Naive B cell (primary cell): Measurements from ENCODE around the gene GJA1. TPM values are rescaled to one million over a fixed set of nuclear protein-coding genes. Genes with fewer than 3 reads are reported as not detected.
A peak's percentile ranks its signal among the peaks of the same experiment; 100 is the strongest.
"Not testable (repeated sequence)": the region's sequence is repeated elsewhere in the genome, so short reads cannot be mapped to it uniquely, and the experiment has no call there.

Experiments
- ATAC-seq, 2 donors: fragments of 150-1000 bp; cut with Tn5 transposase; 2 replicates each; pipeline ENCODE4 v1.10.0; 2021; ENCODE audit warnings: low read depth in 2 of 2, mild to moderate bottlenecking in 2 of 2, moderate library complexity in 2 of 2
- DNase-seq: peaks from one replicate; pipeline ENCODE4 v3.0.0; 2022
- H3K27ac Mint-ChIP-seq, 6 donors: one replicate each; pipeline ENCODE4 v1.8.0; 2020 to 2022; ENCODE audit warnings: mild to moderate bottlenecking in 6 of 6, mixed read lengths in 6 of 6, moderate library complexity in 5 of 6, inconsistent platforms in 2 of 6
- H3K27me3 Mint-ChIP-seq, 3 donors: one replicate each; pipeline ENCODE4 v1.8.0; 2021 to 2022; ENCODE audit warnings: mixed read lengths in 3 of 3, mild to moderate bottlenecking in 1 of 3
- H3K36me3 Mint-ChIP-seq, 2 donors: one replicate each; pipeline ENCODE4 v1.8.0; 2020 to 2022; ENCODE audit warnings: mixed read lengths in 2 of 2, inconsistent platforms in 1 of 2, mild to moderate bottlenecking in 1 of 2
- H3K4me1 Mint-ChIP-seq, 3 donors: one replicate each; pipeline ENCODE4 v1.8.0; 2020 to 2022; ENCODE audit warnings: mixed read lengths in 3 of 3, inconsistent platforms in 1 of 3, mild to moderate bottlenecking in 1 of 3, moderate library complexity in 1 of 3
- H3K4me3 Mint-ChIP-seq, 8 donors: one replicate each; pipeline ENCODE4 v1.8.0; 2020 to 2022; ENCODE audit warnings: mild to moderate bottlenecking in 8 of 8, mixed read lengths in 8 of 8, moderate library complexity in 8 of 8, inconsistent platforms in 2 of 8
- H3K9me3 Mint-ChIP-seq, 7 donors: one replicate each; pipeline ENCODE4 v1.8.0; 2020 to 2022; ENCODE audit warnings: mixed read lengths in 7 of 7, mild to moderate bottlenecking in 5 of 7, inconsistent platforms in 2 of 7, moderate library complexity in 1 of 7
- polyA plus RNA-seq, 6 donors: library from polyadenylated mRNA; unstranded; fragments of 300-500 nt; fragmentation: Illumina TruSeq; gene quantifications; one replicate each; pipeline ENCODE4 v1.2.3, GENCODE V29; 2021; ENCODE audit warnings: low read depth in 6 of 6

GJA1 gene
- polyA plus RNA-seq, result not detected

DNA sequence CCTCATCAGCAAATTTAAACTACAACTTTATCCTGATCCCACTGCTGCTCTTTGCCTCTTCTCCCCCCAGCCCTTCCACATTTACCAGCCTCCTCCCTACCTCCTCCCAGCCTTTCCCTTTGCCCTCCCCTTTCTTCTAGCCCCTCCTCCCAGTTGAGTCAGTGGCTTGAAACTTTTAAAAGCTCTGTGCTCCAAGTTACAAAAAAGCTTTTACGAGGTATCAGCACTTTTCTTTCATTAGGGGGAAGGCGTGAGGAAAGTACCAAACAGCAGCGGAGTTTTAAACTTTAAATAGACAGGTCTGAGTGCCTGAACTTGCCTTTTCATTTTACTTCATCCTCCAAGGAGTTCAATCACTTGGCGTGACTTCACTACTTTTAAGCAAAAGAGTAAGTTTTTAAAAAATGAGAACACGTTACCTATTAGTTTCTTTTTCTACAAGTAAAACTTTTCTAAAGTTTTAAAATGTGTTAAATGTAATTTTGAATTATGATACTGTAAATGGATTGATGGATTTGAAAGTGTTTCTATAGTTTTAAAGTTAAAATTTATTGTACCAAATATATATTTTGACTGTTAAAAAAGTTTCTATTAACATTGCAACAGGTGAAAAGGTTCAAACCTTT lies at the start of gene GJA1:
Gene GJA1 (plus strand): TSS at position 203 of the 626 bp plus-strand sequence. CDS start 11,202 bp downstream, outside the sequence.
- H3K9me3 Mint-ChIP-seq, result peaks cover 0 to 2% (median 0%) of the 10 kb centered on the region in 7 donors
- H3K4me1 Mint-ChIP-seq, result peaks cover 10 to 25% (median 16%) of the 10 kb centered on the region in 3 donors
- ATAC-seq (no peak), DNase-seq (no peak)
- H3K27ac Mint-ChIP-seq, result no peak within 1 kb of the TSS
- peak within 1 kb of the TSS in 7 of 8 donors; percentile 68 to 92 (median 79) for H3K4me3 Mint-ChIP-seq
- H3K36me3 Mint-ChIP-seq, result no peaks in the 10 kb centered on the region
- H3K27me3 Mint-ChIP-seq, result peaks cover 41 to 51% (median 49%) of the 10 kb centered on the region in 3 donors

DNA sequence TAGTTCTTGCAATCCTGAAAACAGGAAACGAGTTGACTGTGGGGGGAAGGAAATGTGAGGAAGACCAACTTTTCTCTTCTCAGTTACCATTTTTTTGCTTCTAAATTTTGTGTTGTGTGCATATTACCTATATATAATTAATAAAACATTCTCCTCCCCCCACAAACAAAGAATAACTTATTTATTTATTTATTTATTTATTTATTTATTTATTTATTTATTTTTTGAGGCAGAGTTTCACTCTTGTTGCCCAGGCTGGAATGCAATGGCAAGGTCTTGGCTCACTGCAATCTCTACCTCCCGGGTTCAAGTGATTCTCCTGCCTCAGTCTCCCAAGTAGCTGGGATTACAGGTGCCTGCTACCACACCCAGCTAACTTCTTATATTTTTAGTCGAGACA lies 48.9 kb upstream of the GJA1 start:
- not testable (repeated sequence) for H3K36me3 Mint-ChIP-seq, ATAC-seq, H3K27ac Mint-ChIP-seq, H3K4me1 Mint-ChIP-seq, H3K4me3 Mint-ChIP-seq, DNase-seq, H3K9me3 Mint-ChIP-seq
- H3K27me3 Mint-ChIP-seq, result peaks cover 0 to 20% (median 11%) of the 10 kb centered on the region in 3 donors

DNA sequence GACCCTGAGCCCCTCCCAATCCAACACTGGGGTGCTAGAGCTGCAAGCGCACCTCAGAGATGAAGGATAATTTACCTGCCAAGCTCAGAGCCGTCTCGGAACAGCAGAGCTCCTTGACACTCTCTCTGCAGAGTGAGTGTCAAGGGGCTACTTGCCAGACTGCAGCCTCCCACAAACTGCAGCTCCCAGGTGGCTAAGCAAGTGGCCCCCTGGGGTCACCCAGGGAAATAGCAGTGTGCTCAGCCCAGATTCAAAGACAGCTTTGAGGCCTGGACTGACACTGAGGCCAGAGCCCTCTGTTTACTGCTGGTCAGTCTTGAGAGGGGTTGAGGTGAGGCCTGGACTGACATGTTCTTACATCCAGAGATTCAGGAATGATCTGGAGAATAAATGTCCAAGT lies 46.0 kb upstream of the GJA1 start:
- Mint-ChIP-seq H3K27ac (no peak overlapping the region), H3K27me3 (peaks cover 0 to 11% (median 8%) of the 10 kb centered on the region in 3 donors), H3K4me3 (no peak overlapping the region), H3K9me3 (peaks cover 0 to 4% (median 0%) of the 10 kb centered on the region in 7 donors), H3K36me3 (no peaks in the 10 kb centered on the region), H3K4me1 (no peaks in the 10 kb centered on the region)
- DNase-seq (no peak), ATAC-seq (no peak)

DNA sequence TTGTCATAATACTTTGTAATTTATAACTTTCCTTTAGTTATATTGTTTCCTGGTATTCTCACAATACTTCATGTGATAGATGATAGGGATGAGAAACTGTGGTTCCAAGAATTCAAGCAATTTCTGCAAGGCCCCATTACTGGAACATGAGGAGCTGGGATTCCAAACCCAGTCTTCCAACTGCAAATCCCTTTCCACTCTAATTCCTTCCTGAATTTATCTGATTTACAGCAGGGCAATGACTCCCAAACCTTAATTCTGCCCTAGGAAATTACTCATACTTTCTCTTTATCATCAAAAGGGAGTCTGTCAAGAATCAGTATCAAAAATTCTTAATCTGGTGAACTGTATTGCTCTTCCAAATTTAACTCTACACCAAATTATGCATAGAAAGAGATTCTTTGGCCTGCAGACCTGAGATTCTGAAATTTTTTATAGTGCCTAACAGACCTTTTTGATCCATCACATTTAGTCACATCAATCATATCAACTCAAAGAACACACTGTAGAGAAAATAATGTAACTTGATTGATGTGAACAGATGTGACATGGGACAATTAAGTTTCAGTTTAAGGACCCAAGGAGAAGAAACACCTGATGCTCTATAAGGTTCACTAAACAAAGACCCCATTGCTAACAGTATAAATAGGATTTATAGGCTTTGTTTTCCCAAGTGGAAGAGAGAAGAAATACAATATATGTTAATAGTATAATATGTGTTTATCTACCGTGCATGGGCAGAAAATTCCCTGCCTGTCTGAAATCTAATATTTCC lies 41.5 kb upstream of the GJA1 start:
- no peak for ATAC-seq
- peaks cover 0 to 18% (median 12%) of the 10 kb centered on the region in 3 donors for H3K27me3 Mint-ChIP-seq
- H3K27ac Mint-ChIP-seq, result no peak overlapping the region
- peaks cover 0 to 7% (median 4%) of the 10 kb centered on the region in 3 donors for H3K4me1 Mint-ChIP-seq
- H3K9me3 Mint-ChIP-seq, result peaks cover 0 to 4% (median 0%) of the 10 kb centered on the region in 7 donors
- no peak overlapping the region for H3K4me3 Mint-ChIP-seq
- DNase-seq, result no peak
- no peaks in the 10 kb centered on the region for H3K36me3 Mint-ChIP-seq

DNA sequence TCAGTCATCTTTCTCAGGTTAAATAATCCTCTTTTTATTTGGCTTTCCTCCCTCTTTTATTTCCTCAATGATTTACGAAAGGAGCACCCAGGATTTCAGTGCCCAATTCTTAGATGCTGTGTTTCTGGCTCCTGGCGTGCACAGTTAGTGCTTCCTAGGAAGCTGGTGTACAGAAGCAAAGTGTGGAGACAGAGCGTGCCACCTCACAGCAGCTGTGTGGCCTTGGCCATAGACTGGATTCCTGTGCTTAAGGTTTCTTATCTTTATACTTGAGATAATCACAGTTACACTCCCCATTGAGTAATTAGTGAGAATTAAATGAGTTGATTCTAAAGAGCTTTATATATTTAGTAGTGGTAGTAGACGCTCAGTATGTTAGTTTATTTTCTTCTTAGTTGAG lies 39.7 kb upstream of the GJA1 start:
- Mint-ChIP-seq H3K27me3 (peaks cover 0 to 11% (median 6%) of the 10 kb centered on the region in 3 donors), H3K27ac (no peak overlapping the region), H3K4me3 (no peak overlapping the region), H3K36me3 (no peaks in the 10 kb centered on the region), H3K9me3 (peaks cover 0 to 2% (median 0%) of the 10 kb centered on the region in 7 donors), H3K4me1 (peaks cover 0 to 7% (median 4%) of the 10 kb centered on the region in 3 donors)
- DNase-seq (no peak), ATAC-seq (no peak)

DNA sequence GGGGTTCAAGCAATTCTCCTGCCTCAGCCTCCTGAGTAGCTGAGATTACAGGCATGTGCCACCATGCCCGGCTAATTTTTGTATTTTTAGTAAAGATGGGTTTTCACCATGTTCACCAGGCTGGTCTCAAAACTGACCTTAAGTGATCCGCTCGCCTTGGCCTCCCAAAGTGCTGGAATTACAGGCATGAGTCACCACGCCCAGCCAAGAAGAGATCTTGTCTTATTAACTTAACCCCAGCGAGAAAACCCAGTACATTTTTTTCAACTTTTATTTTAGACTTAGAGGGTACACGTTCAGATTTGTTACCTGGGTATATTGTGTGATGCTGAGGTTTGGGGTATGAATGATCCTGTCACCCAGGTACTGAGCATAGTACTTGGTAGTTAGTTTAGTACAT lies 38.3 kb upstream of the GJA1 start:
- H3K36me3 Mint-ChIP-seq, H3K4me1 Mint-ChIP-seq, H3K27ac Mint-ChIP-seq, DNase-seq, H3K9me3 Mint-ChIP-seq, ATAC-seq, H3K27me3 Mint-ChIP-seq: not testable (repeated sequence)
- H3K4me3 Mint-ChIP-seq, result peak overlapping the region in 1 of 8 donors; percentile 4

DNA sequence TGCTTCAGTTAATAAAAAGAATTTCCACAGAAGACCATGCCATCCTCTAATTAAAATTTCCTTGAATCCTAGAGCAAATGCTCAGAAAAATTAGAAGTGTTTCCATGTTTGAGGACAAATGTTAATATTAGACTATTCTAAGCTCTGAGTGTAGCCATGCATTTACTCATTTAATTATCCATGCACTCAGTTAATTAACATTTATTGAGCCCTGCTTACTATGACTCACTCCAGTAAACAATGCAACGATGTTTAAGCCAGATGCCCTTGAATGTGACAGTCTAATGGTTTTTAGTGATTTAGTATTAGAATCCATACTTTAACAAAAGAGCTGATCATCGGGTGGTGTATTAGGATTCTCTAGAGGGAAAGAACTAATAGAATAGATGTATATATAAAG lies 37.3 kb upstream of the GJA1 start:
- no peak overlapping the region for H3K4me3 Mint-ChIP-seq
- no peak overlapping the region for H3K27ac Mint-ChIP-seq
- H3K27me3 Mint-ChIP-seq, result peaks cover 0 to 9% (median 5%) of the 10 kb centered on the region in 3 donors
- H3K36me3 Mint-ChIP-seq, result no peaks in the 10 kb centered on the region
- H3K9me3 Mint-ChIP-seq, result no peaks in the 10 kb centered on the region
- H3K4me1 Mint-ChIP-seq, result peaks cover 0 to 7% (median 4%) of the 10 kb centered on the region in 3 donors
- no peak for ATAC-seq
- DNase-seq, result no peak

DNA sequence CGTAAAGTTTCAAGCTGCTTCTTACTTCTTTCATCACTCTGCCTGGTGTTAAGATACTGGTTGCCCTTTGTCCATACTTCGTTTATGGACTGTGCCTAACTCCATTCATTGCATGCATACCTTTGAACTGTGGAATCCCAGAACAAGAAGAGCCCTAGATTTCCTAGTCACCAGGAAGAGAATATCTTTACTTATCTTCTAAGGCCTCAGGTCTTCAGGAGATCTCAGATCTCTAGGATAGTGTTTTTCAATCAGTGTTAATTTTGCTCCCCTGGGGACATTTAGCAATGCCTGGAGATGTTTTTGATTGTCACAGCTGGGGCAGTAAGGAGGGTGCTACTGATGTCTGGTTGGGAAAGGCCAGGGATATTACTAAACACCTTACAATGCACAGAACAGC lies 35.5 kb upstream of the GJA1 start:
- H3K36me3 Mint-ChIP-seq, result no peaks in the 10 kb centered on the region

DNA sequence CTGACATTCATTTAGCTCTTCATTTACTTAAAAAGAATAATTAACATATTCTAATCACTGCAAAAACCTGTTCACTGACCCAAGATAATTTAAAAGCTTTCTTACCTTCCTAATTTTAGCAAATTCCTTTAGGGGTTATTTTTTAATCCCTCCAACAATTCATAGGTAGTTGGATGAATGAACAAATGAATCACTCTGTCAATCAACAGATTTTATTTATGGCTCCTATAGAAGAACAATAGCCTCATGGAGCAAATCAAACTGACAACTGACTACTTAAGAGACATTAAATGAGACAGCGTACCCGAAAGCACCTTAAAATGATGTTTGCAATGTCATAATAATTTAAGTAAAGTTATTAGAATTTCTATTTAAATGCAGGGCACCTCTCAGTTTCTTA lies 31.5 kb upstream of the GJA1 start:
- DNase-seq, result no peak
- H3K9me3 Mint-ChIP-seq, result peaks cover 0 to 5% (median 0%) of the 10 kb centered on the region in 7 donors
- no peak overlapping the region for H3K4me3 Mint-ChIP-seq
- H3K27ac Mint-ChIP-seq, result no peak overlapping the region
- no peak for ATAC-seq
- peaks cover 0 to 11% (median 5%) of the 10 kb centered on the region in 3 donors for H3K27me3 Mint-ChIP-seq
- H3K4me1 Mint-ChIP-seq, result no peaks in the 10 kb centered on the region
- no peaks in the 10 kb centered on the region for H3K36me3 Mint-ChIP-seq

More for the DNA sequence above, 35.5 kb upstream of the GJA1 start:
- no peaks in the 10 kb centered on the region for H3K9me3 Mint-ChIP-seq
- H3K4me3 Mint-ChIP-seq, result no peak overlapping the region
- no peak overlapping the region for H3K27ac Mint-ChIP-seq
- peaks cover 0 to 7% (median 4%) of the 10 kb centered on the region in 3 donors for H3K4me1 Mint-ChIP-seq
- peaks cover 0 to 9% (median 5%) of the 10 kb centered on the region in 3 donors for H3K27me3 Mint-ChIP-seq
- ATAC-seq (no peak), DNase-seq (no peak)

DNA sequence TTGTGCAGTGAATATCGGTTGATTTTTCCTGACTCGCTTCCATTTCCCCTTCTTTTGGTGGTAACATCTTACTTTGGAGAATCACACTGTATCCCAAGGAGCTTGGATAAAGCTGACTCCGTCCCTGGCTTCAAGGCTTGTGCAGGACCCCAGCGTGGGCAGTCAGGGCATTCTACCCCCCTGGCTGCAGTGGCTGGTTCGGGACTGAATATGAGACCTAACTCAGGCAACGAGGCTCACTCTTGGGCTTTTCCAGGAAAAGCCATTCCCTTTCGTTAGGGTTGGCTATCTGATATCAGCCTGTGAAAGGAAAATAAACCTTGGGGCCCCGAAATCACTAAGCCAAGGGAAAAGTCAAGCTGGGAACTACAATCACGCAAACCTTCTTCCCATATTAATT lies 30.1 kb upstream of the GJA1 start:
- H3K27ac Mint-ChIP-seq, result no peak overlapping the region
- H3K4me1 Mint-ChIP-seq, result no peaks in the 10 kb centered on the region
- no peak for DNase-seq
- H3K36me3 Mint-ChIP-seq, result no peaks in the 10 kb centered on the region
- peaks cover 0 to 11% (median 5%) of the 10 kb centered on the region in 3 donors for H3K27me3 Mint-ChIP-seq
- no peak for ATAC-seq
- peaks cover 0 to 5% (median 0%) of the 10 kb centered on the region in 7 donors for H3K9me3 Mint-ChIP-seq
- H3K4me3 Mint-ChIP-seq, result no peak overlapping the region

DNA sequence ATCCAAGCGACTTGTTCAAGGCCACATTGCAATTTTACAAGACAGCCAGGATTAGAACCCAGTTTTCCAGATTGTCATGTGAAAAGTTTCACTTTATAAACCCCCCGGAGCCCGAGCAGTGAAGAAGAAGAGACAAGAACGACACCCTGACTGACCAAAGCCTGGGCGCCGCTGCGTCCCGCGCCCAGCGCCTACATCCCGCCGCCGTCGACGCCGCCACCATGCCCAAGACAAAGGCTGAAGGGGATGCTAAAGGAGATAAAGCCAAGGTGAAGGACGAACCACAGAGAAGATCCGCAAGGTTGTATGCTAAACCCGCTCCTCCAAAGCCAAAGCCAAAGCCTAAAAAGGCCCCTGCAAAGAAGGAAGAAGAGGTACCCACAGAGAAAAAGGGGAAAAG lies 27.1 kb upstream of the GJA1 start:
- no peaks in the 10 kb centered on the region for H3K36me3 Mint-ChIP-seq
- ATAC-seq, result no peak
- no peak for DNase-seq
- no peak overlapping the region for H3K27ac Mint-ChIP-seq
- no peak overlapping the region for H3K4me3 Mint-ChIP-seq
- H3K9me3 Mint-ChIP-seq, result peaks cover 0 to 5% (median 0%) of the 10 kb centered on the region in 7 donors
- H3K4me1 Mint-ChIP-seq, result no peaks in the 10 kb centered on the region
- peaks cover 0 to 11% (median 10%) of the 10 kb centered on the region in 3 donors for H3K27me3 Mint-ChIP-seq

DNA sequence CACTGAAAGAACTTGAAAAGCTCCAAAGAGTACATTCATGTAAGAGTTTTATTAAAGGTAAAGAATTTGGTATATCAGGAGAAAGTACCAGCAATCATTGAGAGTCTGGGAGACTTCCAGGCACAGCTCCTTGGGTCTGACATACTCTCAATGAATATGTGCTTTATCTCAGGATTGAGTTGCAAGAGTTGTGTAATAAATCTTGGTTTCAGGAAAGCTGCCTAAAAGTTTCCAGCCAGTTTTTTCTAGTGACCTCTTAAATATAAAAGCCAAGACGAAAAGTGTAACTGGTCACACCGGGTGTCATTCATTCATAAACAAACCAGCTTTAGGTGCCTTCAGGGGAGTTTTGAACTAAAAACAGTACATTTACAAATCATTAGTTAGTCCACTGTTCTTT lies 21.6 kb upstream of the GJA1 start:
- Mint-ChIP-seq H3K9me3 (peaks cover 0 to 5% (median 0%) of the 10 kb centered on the region in 7 donors), H3K4me1 (no peaks in the 10 kb centered on the region)
- ATAC-seq, result no peak

DNA sequence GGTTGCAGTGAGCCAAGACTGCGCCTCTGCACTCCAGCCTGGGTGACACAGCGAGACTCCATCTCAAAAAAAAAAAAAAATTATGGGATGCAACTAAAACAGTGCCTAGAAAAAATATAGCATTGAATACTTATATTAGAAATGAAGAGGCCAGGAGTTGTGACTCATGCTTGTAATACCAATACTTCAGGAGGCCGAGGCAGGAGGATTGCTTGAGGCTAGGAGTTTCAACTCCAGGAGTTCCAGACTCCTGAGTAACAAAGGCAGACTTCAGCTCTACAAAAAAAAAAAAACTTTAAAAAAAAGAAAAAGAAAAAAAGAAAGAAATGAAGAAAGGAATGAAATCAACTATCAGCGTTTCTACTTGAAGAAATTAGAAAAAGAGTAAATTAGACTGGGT lies 17.1 kb upstream of the GJA1 start:
- H3K4me3 Mint-ChIP-seq, result no peak overlapping the region
- H3K9me3 Mint-ChIP-seq, result peaks cover 0 to 5% (median 0%) of the 10 kb centered on the region in 7 donors

More for the DNA sequence above, 21.6 kb upstream of the GJA1 start:
- Mint-ChIP-seq H3K27ac (no peak overlapping the region), H3K36me3 (no peaks in the 10 kb centered on the region), H3K27me3 (peaks cover 0 to 10% (median 4%) of the 10 kb centered on the region in 3 donors), H3K4me3 (no peak overlapping the region)
- DNase-seq, result no peak

DNA sequence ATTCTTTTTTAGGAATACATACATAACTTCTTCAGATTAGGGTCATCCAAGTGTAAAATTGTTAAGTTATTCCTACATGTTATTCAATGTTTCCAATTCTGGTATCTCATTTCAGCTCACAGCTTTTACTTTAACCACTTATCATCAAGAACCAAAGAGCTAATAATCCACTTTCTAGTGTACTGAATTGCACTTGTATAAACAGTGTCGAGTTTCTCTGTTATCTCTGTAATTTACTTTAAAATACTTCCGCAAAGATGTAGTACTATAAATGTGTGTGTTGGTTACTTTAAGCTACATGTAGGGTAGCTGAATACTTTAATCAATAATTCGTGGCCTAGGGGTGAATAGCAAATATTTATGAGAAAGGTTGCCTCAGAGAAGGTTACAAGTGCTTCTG lies 8.8 kb upstream of the GJA1 start:
- Mint-ChIP-seq H3K27me3 (no peaks in the 10 kb centered on the region), H3K4me3 (no peak overlapping the region), H3K9me3 (peaks cover 0 to 1% (median 0%) of the 10 kb centered on the region in 7 donors), H3K27ac (no peak overlapping the region), H3K4me1 (no peaks in the 10 kb centered on the region), H3K36me3 (no peaks in the 10 kb centered on the region)
- ATAC-seq, result no peak
- no peak for DNase-seq

More for the DNA sequence above, 17.1 kb upstream of the GJA1 start:
- no peaks in the 10 kb centered on the region for H3K36me3 Mint-ChIP-seq
- ATAC-seq (no peak), DNase-seq (no peak)
- no peaks in the 10 kb centered on the region for H3K4me1 Mint-ChIP-seq
- H3K27me3 Mint-ChIP-seq, result peaks cover 0 to 5% (median 4%) of the 10 kb centered on the region in 3 donors
- H3K27ac Mint-ChIP-seq, result no peak overlapping the region
